GM12874 (cell line): ENCODE data around the gene ATXN2.
A peak's percentile ranks its signal among the peaks of the same experiment; 100 is the strongest.

ENCODE experiments used
- CTCF ChIP-seq: IDR thresholded peaks from 2 replicates; pipeline ENCODE4 v1.5.1; 2011; ENCODE audit warnings: low read depth, mild to moderate bottlenecking, control low read depth, low read length, moderate library complexity; ENCODE audit not compliant: insufficient read depth

Gene ATXN2

GRCh38 chr12:111408686-111409402 lies 190.3 kb downstream of the ATXN2 start:
- TF ChIP-seq CTCF, result no peak

- no peak for TF ChIP-seq CTCF
Measured at GRCh38 chr12:111408116-111408440, 191.0 kb downstream of the ATXN2 start.

- TF ChIP-seq CTCF, result no peak
Measured at GRCh38 chr12:111407377-111408115, 191.6 kb downstream of the ATXN2 start.

GRCh38 chr12:111406474-111407376 lies 192.4 kb downstream of the ATXN2 start:
- no peak for TF ChIP-seq CTCF

- TF ChIP-seq CTCF, result no peak
Measured at GRCh38 chr12:111405859-111406473, 193.1 kb downstream of the ATXN2 start, which contains the start of gene SH2B3. Gene SH2B3, plus strand, starts transcription at chr12:111405923. Its CDS starts 12,223 bp downstream, at chr12:111418146.

GRCh38 chr12:111405149-111405858 lies 193.8 kb downstream of the ATXN2 start:
- TF ChIP-seq CTCF, result peak; percentile 79
